Gastrocnemius medialis (tissue), 4 donors: ENCODE measurements around the gene SF3B3.

Experiments
- POLR2A ChIP-seq, 2 donors: fragments of 450-650 bp; IDR thresholded peaks; one replicate each; pipeline ENCODE4 v1.6.1; 2017; ENCODE audit warnings: antibody characterized with exemption in 2 of 2, mild to moderate bottlenecking in 2 of 2, moderate library complexity in 2 of 2
- TF ChIP-seq, protein P1 (sequence below), 5 experiments: fragments of 450-650 bp in 3 of 5; fragments of 200-600 bp in 2 of 5; sonication (generic) in 2 of 5; IDR thresholded peaks in 4 of 5; conservative IDR thresholded peaks in 1 of 5; 1 replicate in 4 of 5; 2 replicates in 1 of 5; pipeline ENCODE4 v1.5.1; 2016 to 2019; ENCODE audit warnings: antibody characterized with exemption in 5 of 5, mild to moderate bottlenecking in 3 of 5, moderate library complexity in 3 of 5

DNA sequence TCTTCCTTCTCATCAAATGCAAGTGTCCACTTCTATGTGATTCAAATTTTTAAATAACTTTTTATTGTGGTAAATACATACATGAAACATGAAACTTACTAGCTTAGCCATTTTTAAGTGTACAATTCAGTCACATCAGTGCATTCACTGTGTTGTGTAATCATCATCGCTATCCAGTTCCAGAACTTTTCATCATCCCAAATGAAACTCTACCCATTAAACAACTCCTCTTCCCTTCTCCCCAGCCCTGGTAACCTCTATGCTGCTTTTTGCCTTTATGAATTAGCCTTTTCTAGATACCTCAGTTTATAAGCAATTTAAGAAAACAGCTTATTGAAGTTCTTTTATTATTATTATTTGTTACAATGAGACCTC is 81.7 kb downstream of the SF3B3 start:
- TF ChIP-seq, protein P1, sequence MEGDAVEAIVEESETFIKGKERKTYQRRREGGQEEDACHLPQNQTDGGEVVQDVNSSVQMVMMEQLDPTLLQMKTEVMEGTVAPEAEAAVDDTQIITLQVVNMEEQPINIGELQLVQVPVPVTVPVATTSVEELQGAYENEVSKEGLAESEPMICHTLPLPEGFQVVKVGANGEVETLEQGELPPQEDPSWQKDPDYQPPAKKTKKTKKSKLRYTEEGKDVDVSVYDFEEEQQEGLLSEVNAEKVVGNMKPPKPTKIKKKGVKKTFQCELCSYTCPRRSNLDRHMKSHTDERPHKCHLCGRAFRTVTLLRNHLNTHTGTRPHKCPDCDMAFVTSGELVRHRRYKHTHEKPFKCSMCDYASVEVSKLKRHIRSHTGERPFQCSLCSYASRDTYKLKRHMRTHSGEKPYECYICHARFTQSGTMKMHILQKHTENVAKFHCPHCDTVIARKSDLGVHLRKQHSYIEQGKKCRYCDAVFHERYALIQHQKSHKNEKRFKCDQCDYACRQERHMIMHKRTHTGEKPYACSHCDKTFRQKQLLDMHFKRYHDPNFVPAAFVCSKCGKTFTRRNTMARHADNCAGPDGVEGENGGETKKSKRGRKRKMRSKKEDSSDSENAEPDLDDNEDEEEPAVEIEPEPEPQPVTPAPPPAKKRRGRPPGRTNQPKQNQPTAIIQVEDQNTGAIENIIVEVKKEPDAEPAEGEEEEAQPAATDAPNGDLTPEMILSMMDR (IDR thresholded peaks at IDR 0.05 in 4 of 5, conservative IDR thresholded peaks at IDR 0.05 in 1 of 5), result no peak
- TF ChIP-seq POLR2A (IDR thresholded peaks at IDR 0.05), result no peak
